BLaER1 (cell line): Measurements from ENCODE around the gene USP34.

Experiments used
- H3K27ac ChIP-seq: shearing (Covaris generic); formaldehyde crosslinking; 2 replicates; pipeline ENCODE4 v1.8.1; 2022
- H3K27me3 ChIP-seq: shearing (Covaris generic); formaldehyde crosslinking; 2 replicates; pipeline ENCODE4 v1.8.1; 2022
- H3K36me3 ChIP-seq: shearing (Covaris generic); formaldehyde crosslinking; 2 replicates; pipeline ENCODE4 v1.8.1; 2022
- H3K4me1 ChIP-seq: shearing (Covaris generic); formaldehyde crosslinking; 2 replicates; pipeline ENCODE4 v1.8.1; 2022
- H3K4me2 ChIP-seq: shearing (Covaris generic); formaldehyde crosslinking; 2 replicates; pipeline ENCODE4 v1.8.1; 2022
- H3K4me3 ChIP-seq: shearing (Covaris generic); formaldehyde crosslinking; 2 replicates; pipeline ENCODE4 v1.8.1; 2022
- H3K9ac ChIP-seq: shearing (Covaris generic); formaldehyde crosslinking; 2 replicates; pipeline ENCODE4 v1.8.1; 2022
- H3K9me3 ChIP-seq: shearing (Covaris generic); formaldehyde crosslinking; 2 replicates; pipeline ENCODE4 v1.8.1; 2022
- H4K20me1 ChIP-seq: shearing (Covaris generic); formaldehyde crosslinking; 2 replicates; pipeline ENCODE4 v1.8.1; 2022
- Cebpa-rat ChIP-seq: shearing (Covaris generic); IDR thresholded peaks from 2 replicates; pipeline ENCODE4 v1.8.1; 2022

The USP34 gene

DNA sequence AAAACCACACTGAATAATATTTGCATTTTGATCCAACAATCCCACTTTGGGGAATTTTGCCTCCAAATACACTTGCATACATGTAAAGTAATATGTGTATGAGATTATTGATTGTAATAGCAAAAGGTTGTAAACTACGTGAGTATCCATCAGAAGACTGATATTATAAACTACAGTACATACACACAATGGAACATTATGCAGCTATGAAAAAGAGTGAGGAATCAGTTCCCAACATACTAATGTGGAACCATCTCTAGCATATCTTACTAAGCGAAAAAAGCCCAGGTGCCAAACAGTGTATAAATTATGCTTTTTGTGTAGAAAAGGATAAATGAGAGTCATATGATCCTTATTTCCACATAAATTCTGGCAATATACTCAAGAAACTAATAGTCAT lies 324.9 kb downstream of the USP34 start:
- no peak overlapping the region for H3K27ac ChIP-seq
- no peaks in the 10 kb centered on the region for H4K20me1 ChIP-seq
- H3K4me2 ChIP-seq = 0 out of 2 replicates have a peak overlapping the region, but pooled peaks have one; percentile 85
- H3K9me3 ChIP-seq = peaks cover 5% of the 10 kb centered on the region; the same call in 1 of the 2 replicates
- TF ChIP-seq Cebpa-rat = no peak
- H3K36me3 ChIP-seq = peaks cover 25% of the 10 kb centered on the region
- no peak overlapping the region for H3K9ac ChIP-seq
- no peaks in the 10 kb centered on the region for H3K27me3 ChIP-seq
- H3K4me3 ChIP-seq = peak overlapping the region; percentile 70; the same call in 1 of the 2 replicates
- H3K4me1 ChIP-seq = peaks cover 13% of the 10 kb centered on the region

- H4K20me1 ChIP-seq = no peaks in the 10 kb centered on the region
- H3K27me3 ChIP-seq = no peaks in the 10 kb centered on the region
- H3K27ac ChIP-seq = peak overlapping the region; percentile 75
- H3K4me1 ChIP-seq = peaks cover 13% of the 10 kb centered on the region
- TF ChIP-seq Cebpa-rat = no peak
- H3K4me2 ChIP-seq = peak overlapping the region; percentile 85
- H3K4me3 ChIP-seq = peak overlapping the region; percentile 70
- peaks cover 5% of the 10 kb centered on the region; the same call in 1 of the 2 replicates for H3K9me3 ChIP-seq
- peak overlapping the region; percentile 66 for H3K9ac ChIP-seq
- peaks cover 14% of the 10 kb centered on the region for H3K36me3 ChIP-seq
Observed at GRCh38 chr2:61144697-61145268, 326.1 kb downstream of the USP34 start.

DNA sequence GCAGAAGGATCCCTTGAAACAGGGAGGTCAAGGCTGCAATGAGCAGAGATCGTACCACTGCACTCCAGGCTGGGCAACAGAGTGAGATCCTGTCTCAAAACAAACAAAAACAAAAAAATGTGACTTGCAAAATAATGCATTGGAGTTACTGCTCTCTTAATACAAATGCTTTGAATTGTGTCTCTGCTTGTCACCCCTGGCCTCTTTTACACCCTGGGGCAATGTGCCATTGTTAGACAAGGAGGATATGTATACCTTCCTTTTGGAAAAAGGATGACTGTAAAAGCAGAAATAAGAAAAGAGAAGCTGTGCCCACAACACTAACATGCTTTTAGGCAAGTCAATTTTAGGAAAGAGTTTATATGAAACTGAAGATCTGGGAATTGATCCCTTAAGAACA lies 329.7 kb downstream of the USP34 start:
- Histone ChIP-seq H3K4me1 (peaks cover 13% of the 10 kb centered on the region), H4K20me1 (no peaks in the 10 kb centered on the region), H3K4me2 (no peak overlapping the region), H3K9me3 (peaks cover 5% of the 10 kb centered on the region; the same call in 1 of the 2 replicates), H3K4me3 (no peak overlapping the region), H3K9ac (no peak overlapping the region), H3K27me3 (no peaks in the 10 kb centered on the region), H3K27ac (no peak overlapping the region), H3K36me3 (no peaks in the 10 kb centered on the region)
- TF ChIP-seq Cebpa-rat = no peak

DNA sequence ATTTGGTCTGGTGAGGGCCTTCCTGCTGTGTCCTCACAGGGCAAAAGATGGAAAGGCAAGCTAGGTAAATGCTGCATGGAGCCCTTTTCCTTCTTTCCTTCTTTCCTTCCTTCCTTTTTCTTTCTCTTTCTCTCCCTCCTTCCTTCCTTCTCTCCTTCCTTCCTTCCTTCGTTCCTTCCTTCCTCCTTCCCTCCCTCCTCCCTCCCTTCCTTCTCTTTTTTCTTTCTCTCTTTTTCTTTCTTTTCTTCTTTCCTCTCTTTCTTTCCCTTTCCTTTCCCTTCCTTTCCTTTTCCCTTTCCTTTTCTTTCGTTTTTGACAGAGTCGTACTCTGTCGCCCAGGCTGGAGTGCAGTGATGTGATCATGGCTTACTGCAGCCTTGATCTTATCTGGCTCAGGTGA lies 332.0 kb downstream of the USP34 start:
- Histone ChIP-seq H3K36me3 (no peaks in the 10 kb centered on the region), H3K27me3 (no peaks in the 10 kb centered on the region), H3K4me1 (peaks cover 7% of the 10 kb centered on the region), H3K4me2 (no peak overlapping the region), H3K4me3 (no peak overlapping the region), H3K27ac (no peak overlapping the region), H3K9me3 (no peaks in the 10 kb centered on the region; the same call in 1 of the 2 replicates), H3K9ac (no peak overlapping the region), H4K20me1 (no peaks in the 10 kb centered on the region)
- TF ChIP-seq Cebpa-rat = no peak
